ENCODE data around the gene ZNF516.

ZNF516 gene

GRCh38 chr18:76463358-76463757, 31.7 kb downstream of the ZNF516 start:
- H3K36me3 ChIP-seq (ENCODE audit: low read depth) = peaks cover under 1% of the 10 kb centered on the region; the same call in 1 of the 2 replicates
- no peaks in the 10 kb centered on the region for H3K9me3 ChIP-seq (ENCODE audit: severe bottlenecking)
- no peak for TF ChIP-seq CTCF (IDR thresholded peaks at IDR 0.05; ENCODE audit: poor library complexity, severe bottlenecking)
- H3K27me3 ChIP-seq (ENCODE audit: insufficient read depth, poor library complexity, severe bottlenecking) = no peaks in the 10 kb centered on the region
- no peak overlapping the region for H3K27ac ChIP-seq (ENCODE audit: poor library complexity, severe bottlenecking)
- peaks cover 17% of the 10 kb centered on the region for H3K4me1 ChIP-seq (ENCODE audit: insufficient read depth, poor library complexity, severe bottlenecking)
- DNase-seq (ENCODE audit: low spot score) = no peak
- no peak for ATAC-seq (ENCODE audit: low read depth)
- no peak overlapping the region for H3K4me3 ChIP-seq (ENCODE audit: severe bottlenecking)

- no peaks in the 10 kb centered on the region for H3K9me3 ChIP-seq (ENCODE audit: severe bottlenecking)
- TF ChIP-seq CTCF (IDR thresholded peaks at IDR 0.05; ENCODE audit: poor library complexity, severe bottlenecking) = no peak
- H3K4me1 ChIP-seq (ENCODE audit: insufficient read depth, poor library complexity, severe bottlenecking) = peaks cover 22% of the 10 kb centered on the region
Measured at GRCh38 chr18:76462326-76462694, 32.7 kb downstream of the ZNF516 start.

GRCh38 chr18:76461692-76462325, 33.2 kb downstream of the ZNF516 start:
- H3K27me3 ChIP-seq (ENCODE audit: insufficient read depth, poor library complexity, severe bottlenecking) = no peaks in the 10 kb centered on the region
- H3K4me1 ChIP-seq (ENCODE audit: insufficient read depth, poor library complexity, severe bottlenecking) = peaks cover 22% of the 10 kb centered on the region
- no peak overlapping the region for H3K27ac ChIP-seq (ENCODE audit: poor library complexity, severe bottlenecking)
- no peak overlapping the region for H3K4me3 ChIP-seq (ENCODE audit: severe bottlenecking)
- ATAC-seq (ENCODE audit: low read depth) (no peak), DNase-seq (ENCODE audit: low spot score) (no peak)
- peaks cover 6% of the 10 kb centered on the region; the same call in 1 of the 2 replicates for H3K36me3 ChIP-seq (ENCODE audit: low read depth)
- no peak for TF ChIP-seq CTCF (IDR thresholded peaks at IDR 0.05; ENCODE audit: poor library complexity, severe bottlenecking)
- H3K9me3 ChIP-seq (ENCODE audit: severe bottlenecking) = no peaks in the 10 kb centered on the region

More at GRCh38 chr18:76462326-76462694, 32.7 kb downstream of the ZNF516 start:
- Histone ChIP-seq H3K27ac (ENCODE audit: poor library complexity, severe bottlenecking) (no peak overlapping the region), H3K4me3 (ENCODE audit: severe bottlenecking) (no peak overlapping the region), H3K36me3 (ENCODE audit: low read depth) (peaks cover 6% of the 10 kb centered on the region; the same call in 1 of the 2 replicates), H3K27me3 (ENCODE audit: insufficient read depth, poor library complexity, severe bottlenecking) (no peaks in the 10 kb centered on the region)
- ATAC-seq (ENCODE audit: low read depth) (no peak), DNase-seq (ENCODE audit: low spot score) (no peak)

GRCh38 chr18:76461148-76461547, 33.9 kb downstream of the ZNF516 start:
- no peaks in the 10 kb centered on the region for H3K27me3 ChIP-seq (ENCODE audit: insufficient read depth, poor library complexity, severe bottlenecking)
- TF ChIP-seq CTCF (IDR thresholded peaks at IDR 0.05; ENCODE audit: poor library complexity, severe bottlenecking) = no peak
- ATAC-seq (ENCODE audit: low read depth) (no peak), DNase-seq (ENCODE audit: low spot score) (no peak)
- H3K4me1 ChIP-seq (ENCODE audit: insufficient read depth, poor library complexity, severe bottlenecking) = peaks cover 22% of the 10 kb centered on the region
- H3K9me3 ChIP-seq (ENCODE audit: severe bottlenecking) = no peaks in the 10 kb centered on the region
- peak overlapping the region; percentile 85 for H3K27ac ChIP-seq (ENCODE audit: poor library complexity, severe bottlenecking)
- H3K36me3 ChIP-seq (ENCODE audit: low read depth) = peaks cover 6% of the 10 kb centered on the region; the same call in 1 of the 2 replicates
- no peak overlapping the region for H3K4me3 ChIP-seq (ENCODE audit: severe bottlenecking)

- peaks cover 22% of the 10 kb centered on the region for H3K4me1 ChIP-seq (ENCODE audit: insufficient read depth, poor library complexity, severe bottlenecking)
- ATAC-seq (ENCODE audit: low read depth) = no peak
- H3K27me3 ChIP-seq (ENCODE audit: insufficient read depth, poor library complexity, severe bottlenecking) = no peaks in the 10 kb centered on the region
- peaks cover 6% of the 10 kb centered on the region; the same call in 1 of the 2 replicates for H3K36me3 ChIP-seq (ENCODE audit: low read depth)
- H3K9me3 ChIP-seq (ENCODE audit: severe bottlenecking) = no peaks in the 10 kb centered on the region
- DNase-seq (ENCODE audit: low spot score) = no peak
- peak overlapping the region; percentile 85 for H3K27ac ChIP-seq (ENCODE audit: poor library complexity, severe bottlenecking)
- TF ChIP-seq CTCF (IDR thresholded peaks at IDR 0.05; ENCODE audit: poor library complexity, severe bottlenecking) = no peak
- no peak overlapping the region for H3K4me3 ChIP-seq (ENCODE audit: severe bottlenecking)
Measured at GRCh38 chr18:76460482-76460881, 34.6 kb downstream of the ZNF516 start.

Measured in RWPE2 (cell line).